Astrocyte (in vitro differentiated cells and primary cell): ENCODE data around the gene FRMD7. TPM values are rescaled to one million over a fixed set of nuclear protein-coding genes. Genes with fewer than 3 reads are reported as not detected.

ENCODE experiments used
- DNase-seq: peaks from one replicate; pipeline ENCODE4 v3.0.0-alpha.2; 2010; ENCODE audit warnings: low read depth
- FAIRE-seq: peaks from 2 replicates; lab custom pipeline; 2011; peaks lifted over from hg19 to GRCh38; lab: Jason Lieb, UNC
- H2AFZ ChIP-seq: 2 replicates; pipeline ENCODE4 v1.6.0; 2012; ENCODE audit warnings: low read depth, low read length, inconsistent platforms
- H3K27ac ChIP-seq: 2 replicates; pipeline ENCODE4 v1.5.1; 2011; ENCODE audit warnings: low read depth, low read length, inconsistent platforms
- H3K27me3 ChIP-seq: 2 replicates; pipeline ENCODE4 v1.6.0; 2011; ENCODE audit warnings: low read length, inconsistent platforms; ENCODE audit not compliant: insufficient read depth
- H3K36me3 ChIP-seq: 2 replicates; pipeline ENCODE4 v1.5.1; 2011; ENCODE audit warnings: low read length, inconsistent platforms; ENCODE audit not compliant: insufficient read depth
- H3K4me1 ChIP-seq: 2 replicates; pipeline ENCODE4 v1.5.1; 2011; ENCODE audit warnings: low read length, inconsistent platforms; ENCODE audit not compliant: insufficient read depth
- H3K4me2 ChIP-seq: 2 replicates; pipeline ENCODE4 v1.6.0; 2012; ENCODE audit warnings: low read length, inconsistent platforms
- H3K4me3 ChIP-seq: 2 replicates; pipeline ENCODE4 v1.5.1; 2011; ENCODE audit warnings: low read depth, mild to moderate bottlenecking, low read length, inconsistent platforms; ENCODE audit not compliant: insufficient read depth
- H3K79me2 ChIP-seq: 2 replicates; pipeline ENCODE4 v1.6.0; 2012; ENCODE audit warnings: mild to moderate bottlenecking, low read length, inconsistent platforms; ENCODE audit not compliant: insufficient read depth
- H3K9ac ChIP-seq: 2 replicates; pipeline ENCODE4 v1.6.0; 2012; ENCODE audit warnings: mild to moderate bottlenecking, low read length, inconsistent platforms
- H3K9me3 ChIP-seq: 2 replicates; pipeline ENCODE4 v1.5.1; 2012; ENCODE audit warnings: low read depth, mild to moderate bottlenecking, low read length, inconsistent platforms; ENCODE audit not compliant: insufficient read depth
- H4K20me1 ChIP-seq: 2 replicates; pipeline ENCODE4 v1.6.0; 2012; ENCODE audit warnings: low read length, inconsistent platforms; ENCODE audit not compliant: insufficient read depth
- H3K27ac Mint-ChIP-seq: one replicate; pipeline ENCODE4 v1.8.0; 2021; ENCODE audit warnings: mild to moderate bottlenecking, mixed read lengths; ENCODE audit not compliant: unreplicated experiment
- H3K27me3 Mint-ChIP-seq: one replicate; pipeline ENCODE4 v1.8.0; 2021; ENCODE audit warnings: low read depth, mixed read lengths; ENCODE audit not compliant: unreplicated experiment
- H3K36me3 Mint-ChIP-seq: one replicate; pipeline ENCODE4 v1.8.0; 2021; ENCODE audit warnings: low read depth, mixed read lengths; ENCODE audit not compliant: unreplicated experiment
- H3K4me1 Mint-ChIP-seq: one replicate; pipeline ENCODE4 v1.8.0; 2021; ENCODE audit warnings: low read depth, mixed read lengths; ENCODE audit not compliant: unreplicated experiment
- H3K4me3 Mint-ChIP-seq: one replicate; pipeline ENCODE4 v1.8.0; 2021; ENCODE audit warnings: mild to moderate bottlenecking, moderate library complexity, mixed read lengths; ENCODE audit not compliant: unreplicated experiment
- H3K9me3 Mint-ChIP-seq: one replicate; pipeline ENCODE4 v1.8.0; 2021; ENCODE audit warnings: mild to moderate bottlenecking, mixed read lengths; ENCODE audit not compliant: unreplicated experiment
- CTCF ChIP-seq: IDR thresholded peaks from 2 replicates; pipeline ENCODE4 v1.5.1; 2011; ENCODE audit warnings: low read depth, mild to moderate bottlenecking, inconsistent platforms, low read length, moderate library complexity; ENCODE audit not compliant: insufficient read depth
- EZH2 ChIP-seq: IDR thresholded peaks from 2 replicates; pipeline ENCODE4 v1.6.1; 2012; ENCODE audit warnings: mild to moderate bottlenecking, low read length, inconsistent platforms; ENCODE audit not compliant: insufficient read depth
- total RNA-seq: library from RNA; stranded (reverse); gene quantifications from 2 replicates; pipeline ENCODE4 v1.2.1, GENCODE V29; 2021

The FRMD7 gene
- total RNA-seq, 1 donor from 2014 or later = 0.09 TPM

GRCh38 chrX:132115792-132116191 lies 12.0 kb downstream of the FRMD7 start:
- Histone ChIP-seq H3K4me2 (no peak overlapping the region), H3K27ac (no peak overlapping the region), H3K4me3 (no peak overlapping the region), H3K9me3 (no peaks in the 10 kb centered on the region), H3K27me3 (no peaks in the 10 kb centered on the region), H3K36me3 (no peaks in the 10 kb centered on the region), H3K79me2 (no peaks in the 10 kb centered on the region), H2AFZ (no peak overlapping the region), H3K9ac (no peak overlapping the region), H4K20me1 (no peaks in the 10 kb centered on the region), H3K4me1 (no peaks in the 10 kb centered on the region)
- Mint-ChIP-seq H3K36me3 (no peaks in the 10 kb centered on the region), H3K27me3 (peaks cover 4% of the 10 kb centered on the region), H3K4me3 (no peak overlapping the region), H3K9me3 (no peaks in the 10 kb centered on the region), H3K27ac (no peak overlapping the region), H3K4me1 (peaks cover 2% of the 10 kb centered on the region)
- no peak for DNase-seq
- FAIRE-seq = no peak
- no peak for TF ChIP-seq EZH2
- no peak for TF ChIP-seq CTCF

- Mint-ChIP-seq H3K4me3 (no peak overlapping the region), H3K27me3 (peaks cover 8% of the 10 kb centered on the region), H3K9me3 (no peaks in the 10 kb centered on the region), H3K36me3 (no peaks in the 10 kb centered on the region), H3K4me1 (no peaks in the 10 kb centered on the region), H3K27ac (no peak overlapping the region)
- Histone ChIP-seq H2AFZ (no peak overlapping the region), H3K79me2 (no peaks in the 10 kb centered on the region), H3K36me3 (no peaks in the 10 kb centered on the region), H3K27me3 (no peaks in the 10 kb centered on the region), H3K4me1 (no peaks in the 10 kb centered on the region), H3K9ac (no peak overlapping the region), H3K4me2 (no peak overlapping the region), H4K20me1 (no peaks in the 10 kb centered on the region), H3K27ac (no peak overlapping the region), H3K4me3 (no peak overlapping the region), H3K9me3 (no peaks in the 10 kb centered on the region)
- FAIRE-seq (peak; percentile 58), DNase-seq (no peak)
- TF ChIP-seq EZH2 = no peak
- no peak for TF ChIP-seq CTCF
Observed at GRCh38 chrX:132114607-132115006, 13.2 kb downstream of the FRMD7 start.

GRCh38 chrX:132107291-132107690 lies 20.5 kb downstream of the FRMD7 start:
- no peak overlapping the region for H2AFZ ChIP-seq
- FAIRE-seq (no peak), DNase-seq (no peak)
- no peaks in the 10 kb centered on the region for H3K4me1 ChIP-seq
- no peak for TF ChIP-seq EZH2
- no peak for TF ChIP-seq CTCF
- no peaks in the 10 kb centered on the region for H3K9me3 ChIP-seq
- H3K27me3 ChIP-seq = no peaks in the 10 kb centered on the region
- no peaks in the 10 kb centered on the region for H4K20me1 ChIP-seq
- no peak overlapping the region for H3K4me3 Mint-ChIP-seq
- H3K79me2 ChIP-seq = no peaks in the 10 kb centered on the region
- no peak overlapping the region for H3K27ac ChIP-seq
- no peak overlapping the region for H3K9ac ChIP-seq
- no peaks in the 10 kb centered on the region for H3K36me3 ChIP-seq
- no peaks in the 10 kb centered on the region for H3K9me3 Mint-ChIP-seq
- H3K4me1 Mint-ChIP-seq = no peaks in the 10 kb centered on the region
- H3K27ac Mint-ChIP-seq = no peak overlapping the region
- H3K27me3 Mint-ChIP-seq = peaks cover 8% of the 10 kb centered on the region
- no peak overlapping the region for H3K4me3 ChIP-seq
- H3K4me2 ChIP-seq = no peak overlapping the region
- no peaks in the 10 kb centered on the region for H3K36me3 Mint-ChIP-seq
